HUES6 (cell line): ENCODE data around the gene VTI1A.
"Not testable (repeated sequence)": the region's sequence is repeated elsewhere in the genome, so short reads cannot be mapped to it uniquely, and the experiment has no call there.

Source experiments
- H3K27ac ChIP-seq: 2 replicates; pipeline ENCODE4 v1.7.0; 2013; ENCODE audit warnings: low read depth, mild to moderate bottlenecking, low read length, inconsistent platforms
- H3K27me3 ChIP-seq: 2 replicates; pipeline ENCODE4 v1.6.1; 2013; ENCODE audit warnings: low read length; ENCODE audit not compliant: control insufficient read depth, insufficient read depth
- H3K36me3 ChIP-seq: 2 replicates; pipeline ENCODE4 v1.6.1; 2013; ENCODE audit warnings: low read length; ENCODE audit not compliant: control insufficient read depth, insufficient read depth
- H3K4me1 ChIP-seq: 2 replicates; pipeline ENCODE4 v1.6.1; 2013; ENCODE audit warnings: low read length; ENCODE audit not compliant: control insufficient read depth, insufficient read depth
- H3K4me3 ChIP-seq: 2 replicates; pipeline ENCODE4 v1.5.1; 2013; ENCODE audit warnings: low read depth, low read length
- H3K9ac ChIP-seq: one replicate; pipeline ENCODE4 v1.6.1; 2013; ENCODE audit warnings: mild to moderate bottlenecking, low read length
- H3K9me3 ChIP-seq: 2 replicates; pipeline ENCODE4 v1.6.1; 2013; ENCODE audit warnings: low read depth, low read length; ENCODE audit not compliant: control insufficient read depth, insufficient read depth

The VTI1A gene

GRCh38 chr10:112588225-112588990 is 141.4 kb downstream of the VTI1A start:
- H3K4me3 ChIP-seq = no peak overlapping the region
- H3K36me3 ChIP-seq = no peaks in the 10 kb centered on the region
- no peaks in the 10 kb centered on the region for H3K27me3 ChIP-seq
- H3K9ac ChIP-seq = no peak overlapping the region
- H3K27ac ChIP-seq = no peak overlapping the region
- H3K4me1 ChIP-seq = peaks cover 7% of the 10 kb centered on the region
- no peaks in the 10 kb centered on the region for H3K9me3 ChIP-seq

DNA sequence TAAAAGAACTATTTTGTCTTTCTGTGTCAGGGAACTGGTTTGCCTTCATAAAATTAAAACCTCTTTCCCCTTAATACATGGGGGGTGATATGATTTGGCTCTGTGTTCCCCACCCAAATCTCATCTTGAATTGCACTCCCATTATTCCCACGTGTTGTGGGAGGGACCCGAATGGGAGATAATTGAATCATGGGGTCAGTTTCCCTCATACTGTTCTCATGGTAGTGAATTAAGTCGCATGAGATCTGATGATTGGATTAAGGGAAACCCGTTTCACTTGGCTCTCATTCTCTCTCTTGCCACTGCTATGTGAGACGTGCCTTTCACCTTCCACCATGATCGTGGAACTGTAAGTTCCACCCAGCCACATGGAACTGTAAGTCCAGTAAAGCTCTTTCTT is 142.1 kb downstream of the VTI1A start:
- H3K36me3 ChIP-seq = no peaks in the 10 kb centered on the region
- H3K27me3 ChIP-seq = no peaks in the 10 kb centered on the region
- peaks cover 7% of the 10 kb centered on the region for H3K4me1 ChIP-seq
- H3K9me3 ChIP-seq = no peaks in the 10 kb centered on the region
- H3K4me3 ChIP-seq = no peak overlapping the region
- no peak overlapping the region for H3K9ac ChIP-seq
- H3K27ac ChIP-seq = no peak overlapping the region

DNA sequence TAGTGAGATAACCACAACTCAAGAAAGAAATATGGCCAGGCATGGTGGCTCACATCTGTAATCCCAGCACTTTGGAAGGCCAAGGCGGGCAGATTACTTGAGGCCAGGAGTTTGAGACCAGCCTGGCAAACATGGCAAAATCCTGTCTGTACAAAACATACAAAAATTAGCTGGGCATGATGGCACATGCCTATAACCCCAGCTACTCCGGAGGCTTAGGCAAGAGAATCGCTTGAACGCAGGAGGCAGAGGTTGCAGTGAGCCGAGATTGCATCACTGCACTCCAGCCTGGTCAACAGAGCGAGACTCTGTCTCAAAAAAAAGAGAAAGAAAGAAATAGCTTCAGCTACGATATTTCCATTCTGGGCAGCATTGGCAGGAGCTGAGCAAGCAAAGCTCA is 143.8 kb downstream of the VTI1A start:
- not testable (repeated sequence) for H3K4me1 ChIP-seq, H3K4me3 ChIP-seq, H3K36me3 ChIP-seq, H3K27ac ChIP-seq, H3K9me3 ChIP-seq, H3K27me3 ChIP-seq, H3K9ac ChIP-seq

GRCh38 chr10:112593023-112593422 is 146.0 kb downstream of the VTI1A start:
- Histone ChIP-seq H3K4me1 (no peaks in the 10 kb centered on the region), H3K9me3 (no peaks in the 10 kb centered on the region), H3K27me3 (no peaks in the 10 kb centered on the region), H3K36me3 (no peaks in the 10 kb centered on the region), H3K4me3 (no peak overlapping the region), H3K9ac (no peak overlapping the region), H3K27ac (no peak overlapping the region)

- Histone ChIP-seq H3K4me1 (no peaks in the 10 kb centered on the region), H3K9ac (no peak overlapping the region), H3K36me3 (no peaks in the 10 kb centered on the region), H3K27ac (no peak overlapping the region), H3K27me3 (no peaks in the 10 kb centered on the region), H3K9me3 (no peaks in the 10 kb centered on the region), H3K4me3 (no peak overlapping the region)
These were observed 154.4 kb downstream of the VTI1A start for GRCh38 chr10:112601214-112602090.

GRCh38 chr10:112603062-112603461 is 156.0 kb downstream of the VTI1A start:
- H3K9ac ChIP-seq = no peak overlapping the region
- H3K27me3 ChIP-seq = no peaks in the 10 kb centered on the region
- no peaks in the 10 kb centered on the region for H3K36me3 ChIP-seq
- no peak overlapping the region for H3K4me3 ChIP-seq
- no peaks in the 10 kb centered on the region for H3K9me3 ChIP-seq
- no peaks in the 10 kb centered on the region for H3K4me1 ChIP-seq
- no peak overlapping the region for H3K27ac ChIP-seq

GRCh38 chr10:112605063-112605462 is 158.0 kb downstream of the VTI1A start:
- Histone ChIP-seq H3K27me3 (no peaks in the 10 kb centered on the region), H3K4me1 (no peaks in the 10 kb centered on the region), H3K4me3 (no peak overlapping the region), H3K9me3 (no peaks in the 10 kb centered on the region), H3K27ac (no peak overlapping the region), H3K9ac (no peak overlapping the region), H3K36me3 (no peaks in the 10 kb centered on the region)

DNA sequence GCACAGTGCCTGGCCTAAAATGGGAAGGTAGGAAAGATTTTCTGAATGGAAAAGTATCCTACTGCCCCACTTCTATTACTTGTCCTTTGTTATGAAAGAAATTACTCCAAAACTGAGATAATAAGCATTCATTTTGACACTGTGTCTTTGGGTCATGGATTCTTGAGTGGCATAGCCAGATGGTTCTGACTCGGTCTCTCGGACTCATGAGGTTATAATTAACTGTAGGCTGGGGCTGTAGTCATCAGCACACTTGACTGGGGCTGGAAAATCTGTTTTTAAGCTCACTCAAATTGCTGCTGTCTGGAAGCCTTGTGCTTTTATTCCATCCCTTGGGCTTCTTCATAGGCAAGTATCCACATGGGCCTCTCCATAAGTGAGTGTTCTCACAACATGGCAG is 160.5 kb downstream of the VTI1A start:
- H3K27me3 ChIP-seq = no peaks in the 10 kb centered on the region
- H3K9me3 ChIP-seq = no peaks in the 10 kb centered on the region
- no peaks in the 10 kb centered on the region for H3K4me1 ChIP-seq
- H3K36me3 ChIP-seq = no peaks in the 10 kb centered on the region
- no peak overlapping the region for H3K4me3 ChIP-seq
- H3K9ac ChIP-seq = no peak overlapping the region
- no peak overlapping the region for H3K27ac ChIP-seq

DNA sequence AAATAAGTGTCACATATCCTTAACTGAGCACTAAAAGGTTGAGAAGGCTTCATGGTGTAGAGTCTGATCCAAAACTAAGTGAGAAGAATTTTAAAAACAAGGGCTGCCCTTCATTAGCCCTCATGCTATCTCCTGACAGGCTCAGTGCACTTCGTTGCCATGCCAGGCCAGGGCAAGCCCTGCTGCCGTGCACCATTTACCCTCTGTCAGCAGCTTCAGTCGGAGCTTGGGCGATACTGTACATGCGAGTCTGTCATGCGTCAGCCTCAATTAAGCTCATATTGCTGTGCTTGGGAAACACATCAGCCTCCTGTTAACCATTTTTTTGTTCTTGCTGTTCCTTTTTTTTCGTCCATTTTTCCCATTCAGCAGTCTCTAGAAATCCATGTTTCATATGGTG is 166.6 kb downstream of the VTI1A start:
- Histone ChIP-seq H3K4me1 (no peaks in the 10 kb centered on the region), H3K27ac (no peak overlapping the region), H3K27me3 (no peaks in the 10 kb centered on the region), H3K4me3 (no peak overlapping the region), H3K36me3 (no peaks in the 10 kb centered on the region), H3K9ac (no peak overlapping the region), H3K9me3 (peaks cover 8% of the 10 kb centered on the region; the same call in 1 of the 2 replicates)

GRCh38 chr10:112614072-112614471 is 167.1 kb downstream of the VTI1A start:
- Histone ChIP-seq H3K27me3 (no peaks in the 10 kb centered on the region), H3K4me1 (no peaks in the 10 kb centered on the region), H3K36me3 (no peaks in the 10 kb centered on the region), H3K4me3 (no peak overlapping the region), H3K9ac (no peak overlapping the region), H3K27ac (no peak overlapping the region), H3K9me3 (peaks cover 8% of the 10 kb centered on the region; the same call in 1 of the 2 replicates)

- Histone ChIP-seq H3K36me3 (no peaks in the 10 kb centered on the region), H3K9me3 (peaks cover 8% of the 10 kb centered on the region; the same call in 1 of the 2 replicates), H3K27ac (no peak overlapping the region), H3K4me1 (no peaks in the 10 kb centered on the region), H3K9ac (no peak overlapping the region), H3K27me3 (no peaks in the 10 kb centered on the region), H3K4me3 (no peak overlapping the region)
These were observed 167.6 kb downstream of the VTI1A start for GRCh38 chr10:112614586-112614985.
